Measurements from ENCODE around the gene SHISA6.

SHISA6 gene

DNA sequence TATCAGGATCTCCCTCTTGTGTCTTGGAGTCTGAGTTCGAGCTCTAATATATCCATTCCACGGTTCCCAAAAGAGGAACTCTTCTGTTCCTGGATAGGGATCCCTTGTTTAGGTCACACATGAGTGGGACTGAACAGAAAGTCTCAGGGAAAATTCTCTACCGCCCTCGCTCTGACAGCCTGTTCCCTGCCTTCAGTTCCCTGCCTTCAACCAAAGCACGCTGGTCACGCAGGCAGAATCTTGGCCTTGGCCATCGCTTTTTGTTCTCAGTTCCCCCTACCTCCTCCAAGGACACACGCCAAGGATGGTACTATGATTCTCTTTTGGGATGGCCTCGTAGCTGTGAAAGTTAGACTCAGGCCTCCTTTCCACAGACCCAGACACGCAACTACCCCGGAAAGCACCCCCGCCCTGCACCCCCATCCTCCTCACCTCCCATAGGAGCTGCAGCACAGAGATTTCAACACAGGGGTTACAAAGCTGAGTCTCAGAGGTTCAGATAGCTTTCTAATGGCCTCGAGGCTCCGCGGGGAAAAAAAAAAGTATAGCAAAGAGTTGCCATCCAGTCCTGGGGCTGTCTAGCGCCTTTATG, 1.5 kb upstream of the SHISA6 start (continued):
- TF ChIP-seq, protein P1, sequence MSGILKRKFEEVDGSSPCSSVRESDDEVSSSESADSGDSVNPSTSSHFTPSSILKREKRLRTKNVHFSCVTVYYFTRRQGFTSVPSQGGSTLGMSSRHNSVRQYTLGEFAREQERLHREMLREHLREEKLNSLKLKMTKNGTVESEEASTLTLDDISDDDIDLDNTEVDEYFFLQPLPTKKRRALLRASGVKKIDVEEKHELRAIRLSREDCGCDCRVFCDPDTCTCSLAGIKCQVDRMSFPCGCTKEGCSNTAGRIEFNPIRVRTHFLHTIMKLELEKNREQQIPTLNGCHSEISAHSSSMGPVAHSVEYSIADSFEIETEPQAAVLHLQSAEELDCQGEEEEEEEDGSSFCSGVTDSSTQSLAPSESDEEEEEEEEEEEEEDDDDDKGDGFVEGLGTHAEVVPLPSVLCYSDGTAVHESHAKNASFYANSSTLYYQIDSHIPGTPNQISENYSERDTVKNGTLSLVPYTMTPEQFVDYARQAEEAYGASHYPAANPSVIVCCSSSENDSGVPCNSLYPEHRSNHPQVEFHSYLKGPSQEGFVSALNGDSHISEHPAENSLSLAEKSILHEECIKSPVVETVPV (CRISPR knock-in tag; IDR thresholded peaks at IDR 0.05) = no peak
- no peak for TF ChIP-seq CSDC2 (CRISPR knock-in tag; IDR thresholded peaks at IDR 0.05)
- no peak for TF ChIP-seq ARNTL (CRISPR knock-in tag; IDR thresholded peaks at IDR 0.05; ENCODE audit: borderline replicate concordance, low read depth)

- no peak for ATAC-seq
These were observed 772 bp upstream of the SHISA6 start for GRCh38 chr17:11240041-11240840.

DNA sequence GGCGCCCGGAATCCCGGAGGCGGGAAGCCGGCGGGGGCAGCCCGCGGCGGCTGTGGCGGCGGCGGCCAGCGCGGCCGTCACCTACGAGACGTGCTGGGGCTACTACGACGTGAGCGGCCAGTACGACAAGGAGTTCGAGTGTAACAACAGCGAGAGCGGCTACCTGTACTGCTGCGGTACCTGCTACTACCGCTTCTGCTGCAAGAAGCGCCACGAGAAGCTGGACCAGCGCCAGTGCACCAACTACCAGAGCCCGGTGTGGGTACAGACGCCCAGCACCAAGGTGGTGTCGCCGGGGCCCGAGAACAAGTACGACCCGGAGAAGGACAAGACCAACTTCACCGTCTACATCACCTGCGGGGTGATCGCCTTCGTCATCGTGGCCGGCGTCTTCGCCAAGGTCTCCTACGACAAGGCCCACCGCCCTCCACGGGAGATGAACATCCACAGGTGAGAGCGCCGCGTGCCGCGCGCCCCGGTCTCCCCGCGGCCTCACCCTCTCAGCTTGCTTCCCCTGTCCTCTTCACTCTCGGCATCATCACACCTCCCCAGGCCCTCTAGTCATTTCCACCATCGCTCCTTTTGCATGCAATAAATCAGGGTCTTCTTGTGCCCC, 706 bp downstream of the SHISA6 start:
- ATAC-seq = no peak
- no peak for TF ChIP-seq ZNF565 (CRISPR knock-in tag; conservative IDR thresholded peaks at IDR 0.05; ENCODE audit: low read depth)
- TF ChIP-seq, protein P1 (CRISPR knock-in tag; IDR thresholded peaks at IDR 0.05) = no peak
- no peak for TF ChIP-seq TSHZ2 (CRISPR knock-in tag; IDR thresholded peaks at IDR 0.05)
- TF ChIP-seq ZC3H10 (CRISPR knock-in tag; IDR thresholded peaks at IDR 0.05) = no peak
- no peak for TF ChIP-seq SNAI2 (CRISPR knock-in tag; IDR thresholded peaks at IDR 0.05)
- no peak for TF ChIP-seq CSDC2 (CRISPR knock-in tag; IDR thresholded peaks at IDR 0.05)
- no peak for TF ChIP-seq ZFP3 (CRISPR knock-in tag; IDR thresholded peaks at IDR 0.05)
- no peak for TF ChIP-seq OSR1 (CRISPR knock-in tag; IDR thresholded peaks at IDR 0.05)
- no peak for TF ChIP-seq ARNTL (CRISPR knock-in tag; IDR thresholded peaks at IDR 0.05; ENCODE audit: borderline replicate concordance, low read depth)
- TF ChIP-seq ESRRG (CRISPR knock-in tag; IDR thresholded peaks at IDR 0.05) = no peak
- TF ChIP-seq ISL1 (CRISPR knock-in tag; IDR thresholded peaks at IDR 0.05) = no peak
- TF ChIP-seq ZNF8 (CRISPR knock-in tag; IDR thresholded peaks at IDR 0.05) = no peak
- no peak for TF ChIP-seq ZFP30 (CRISPR knock-in tag; IDR thresholded peaks at IDR 0.05)
- no peak for TF ChIP-seq POU6F1 (CRISPR knock-in tag; IDR thresholded peaks at IDR 0.05; ENCODE audit: borderline replicate concordance, low read depth)
- no peak for TF ChIP-seq ZNF70 (CRISPR knock-in tag; IDR thresholded peaks at IDR 0.05)
- TF ChIP-seq, protein P2, sequence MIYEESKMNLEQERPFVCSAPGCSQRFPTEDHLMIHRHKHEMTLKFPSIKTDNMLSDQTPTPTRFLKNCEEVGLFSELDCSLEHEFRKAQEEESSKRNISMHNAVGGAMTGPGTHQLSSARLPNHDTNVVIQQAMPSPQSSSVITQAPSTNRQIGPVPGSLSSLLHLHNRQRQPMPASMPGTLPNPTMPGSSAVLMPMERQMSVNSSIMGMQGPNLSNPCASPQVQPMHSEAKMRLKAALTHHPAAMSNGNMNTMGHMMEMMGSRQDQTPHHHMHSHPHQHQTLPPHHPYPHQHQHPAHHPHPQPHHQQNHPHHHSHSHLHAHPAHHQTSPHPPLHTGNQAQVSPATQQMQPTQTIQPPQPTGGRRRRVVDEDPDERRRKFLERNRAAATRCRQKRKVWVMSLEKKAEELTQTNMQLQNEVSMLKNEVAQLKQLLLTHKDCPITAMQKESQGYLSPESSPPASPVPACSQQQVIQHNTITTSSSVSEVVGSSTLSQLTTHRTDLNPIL (CRISPR knock-in tag; IDR thresholded peaks at IDR 0.05; ENCODE audit: low read depth) = no peak

More at GRCh38 chr17:11240041-11240840, 772 bp upstream of the SHISA6 start:
- TF ChIP-seq RARB (CRISPR knock-in tag; IDR thresholded peaks at IDR 0.05) (no peak), CSDC2 (CRISPR knock-in tag; IDR thresholded peaks at IDR 0.05) (no peak), ISL1 (CRISPR knock-in tag; IDR thresholded peaks at IDR 0.05) (no peak), ZNF70 (CRISPR knock-in tag; IDR thresholded peaks at IDR 0.05) (no peak), POU6F1 (CRISPR knock-in tag; IDR thresholded peaks at IDR 0.05; ENCODE audit: borderline replicate concordance, low read depth) (no peak), PPARA (CRISPR knock-in tag; IDR thresholded peaks at IDR 0.05; ENCODE audit: borderline replicate concordance) (no peak), ZFP3 (CRISPR knock-in tag; IDR thresholded peaks at IDR 0.05) (no peak), SNAI2 (CRISPR knock-in tag; IDR thresholded peaks at IDR 0.05) (no peak), ZNF8 (CRISPR knock-in tag; IDR thresholded peaks at IDR 0.05) (no peak), ZFP30 (CRISPR knock-in tag; IDR thresholded peaks at IDR 0.05) (no peak), TOX (CRISPR knock-in tag; IDR thresholded peaks at IDR 0.05; ENCODE audit: borderline replicate concordance) (no peak), TCF4 (CRISPR knock-in tag; IDR thresholded peaks at IDR 0.05; ENCODE audit: borderline replicate concordance) (no peak), BACH2 (CRISPR knock-in tag; IDR thresholded peaks at IDR 0.05; ENCODE audit: borderline replicate concordance) (no peak), ZNF565 (CRISPR knock-in tag; conservative IDR thresholded peaks at IDR 0.05; ENCODE audit: low read depth) (no peak), ESRRG (CRISPR knock-in tag; IDR thresholded peaks at IDR 0.05) (no peak), GLIS3 (CRISPR knock-in tag; IDR thresholded peaks at IDR 0.05) (no peak), ZC3H10 (CRISPR knock-in tag; IDR thresholded peaks at IDR 0.05) (no peak)
- TF ChIP-seq, protein P1 (CRISPR knock-in tag; IDR thresholded peaks at IDR 0.05) = no peak

All from SK-N-SH treated with all-trans-retinoic acid at 6 μM for 48 hours (cell line).